Panc1 (cell line): ENCODE data around the gene TRAF2. TPM values are rescaled to one million over a fixed set of nuclear protein-coding genes. Genes with fewer than 3 reads are reported as not detected.
"Not testable (repeated sequence)": the region's sequence is repeated elsewhere in the genome, so short reads cannot be mapped to it uniquely, and the experiment has no call there.

Experiments
- ATAC-seq: fragments of 200-7000 bp; cut with Tn5 transposase; 2 replicates; pipeline ENCODE4 v1.9.1; 2020; ENCODE audit warnings: mild to moderate bottlenecking, moderate library complexity
- BruUV-seq: library from RNA; stranded (reverse); fragments of 400-500 nt; replicated peaks from 2 replicates; lab custom pipeline; 2021; lab: Mats Ljungman, UMichigan
- CTCF ChIA-PET: fragments of 300-600 bp; sonication (Branson Sonifier 250); formaldehyde crosslinking; loops from one replicate; lab custom pipeline; 2022; ENCODE audit warnings: antibody characterized with exemption; lab: Charles Lee
- POLR2A ChIA-PET: fragments of 300-600 bp; sonication (Branson Sonifier 250); formaldehyde crosslinking; loops from one replicate; lab custom pipeline; 2022; ENCODE audit warnings: antibody characterized with exemption; lab: Charles Lee
- DNase-seq: peaks from one replicate; pipeline ENCODE4 v3.0.0-alpha.2; 2010; ENCODE audit warnings: low read depth, low spot score
- H3K27ac ChIP-seq: 2 replicates; pipeline ENCODE4 v1.5.1; 2011; ENCODE audit warnings: mild to moderate bottlenecking, low read length, inconsistent platforms
- H3K27me3 ChIP-seq: fragments of 200-500 bp; sonication (Bioruptor generic); 2 replicates; pipeline ENCODE4 v1.6.0; 2014; ENCODE audit warnings: low read length, inconsistent platforms; ENCODE audit not compliant: control insufficient read depth, insufficient read depth
- H3K36me3 ChIP-seq: fragments of 200-500 bp; sonication (Bioruptor generic); 2 replicates; pipeline ENCODE4 v1.5.1; 2014; ENCODE audit warnings: inconsistent platforms, mild to moderate bottlenecking, low read length, moderate library complexity; ENCODE audit not compliant: control insufficient read depth, insufficient read depth
- H3K4me1 ChIP-seq: 2 replicates; pipeline ENCODE4 v1.5.1; 2011; ENCODE audit warnings: inconsistent platforms, mild to moderate bottlenecking, low read length, moderate library complexity; ENCODE audit not compliant: control insufficient read depth, insufficient read depth
- H3K4me3 ChIP-seq, 2 experiments: 2 replicates each; pipeline ENCODE4 v1.5.1; 2011 to 2012; ENCODE audit warnings: low read depth in 2 of 2, low read length in 2 of 2, mild to moderate bottlenecking in 2 of 2, inconsistent platforms in 1 of 2, moderate library complexity in 1 of 2
- H3K9me3 ChIP-seq: fragments of 200-500 bp; sonication (Bioruptor generic); 2 replicates; pipeline ENCODE4 v1.5.1; 2014; ENCODE audit warnings: low read depth, mild to moderate bottlenecking, inconsistent platforms, low read length, moderate library complexity; ENCODE audit not compliant: control insufficient read depth, insufficient read depth
- POLR2AphosphoS5 ChIP-seq: IDR thresholded peaks from 2 replicates; pipeline ENCODE4 v1.6.1; 2012; ENCODE audit warnings: mild to moderate bottlenecking, low read depth, low read length, moderate library complexity
- SIN3A ChIP-seq: IDR thresholded peaks from 2 replicates; pipeline ENCODE4 v1.6.1; 2012; ENCODE audit warnings: low read depth, mild to moderate bottlenecking, low read length, moderate library complexity, borderline replicate concordance; ENCODE audit not compliant: insufficient read depth
- TCF7L2 ChIP-seq: IDR thresholded peaks from 2 replicates; pipeline ENCODE4 v1.6.1; 2011; ENCODE audit warnings: mild to moderate bottlenecking, low read depth, low read length, inconsistent platforms
- in situ Hi-C: cut with HindIII; loops from 2 replicates; pipeline ENCODE4 v1.10.0; 2016; ENCODE audit warnings: low sequenced_read_pairs, low pct_unique_long_range_greater_than_20kb
- intact Hi-C: fragments of 100-400 bp; cut with micrococcal nuclease; formaldehyde crosslinking; loops from one replicate; pipeline ENCODE4 v1.10.0; 2022; ENCODE audit not compliant: unreplicated experiment
- total RNA-seq: library from RNA; stranded (reverse); gene quantifications from one replicate; pipeline ENCODE4 v1.2.1, GENCODE V29; 2021; ENCODE audit not compliant: unreplicated experiment
- TF ChIP-seq, protein P1 (sequence below), 2 experiments: IDR thresholded peaks; 2 replicates each; pipeline ENCODE4 v1.6.1; 2011 to 2012; ENCODE audit warnings: low read depth in 2 of 2, control low read depth in 1 of 2, low read length in 1 of 2, mild to moderate bottlenecking in 1 of 2, moderate library complexity in 1 of 2; ENCODE audit not compliant: insufficient read depth in 1 of 2
- TF ChIP-seq, protein P2 (sequence below): fragments of 450-650 bp; IDR thresholded peaks from 2 replicates; pipeline ENCODE4 v1.5.1; 2017; ENCODE audit warnings: mild to moderate bottlenecking

TRAF2 gene
- total RNA-seq, 1 experiment from 2014 or later, result 48.7 TPM

DNA sequence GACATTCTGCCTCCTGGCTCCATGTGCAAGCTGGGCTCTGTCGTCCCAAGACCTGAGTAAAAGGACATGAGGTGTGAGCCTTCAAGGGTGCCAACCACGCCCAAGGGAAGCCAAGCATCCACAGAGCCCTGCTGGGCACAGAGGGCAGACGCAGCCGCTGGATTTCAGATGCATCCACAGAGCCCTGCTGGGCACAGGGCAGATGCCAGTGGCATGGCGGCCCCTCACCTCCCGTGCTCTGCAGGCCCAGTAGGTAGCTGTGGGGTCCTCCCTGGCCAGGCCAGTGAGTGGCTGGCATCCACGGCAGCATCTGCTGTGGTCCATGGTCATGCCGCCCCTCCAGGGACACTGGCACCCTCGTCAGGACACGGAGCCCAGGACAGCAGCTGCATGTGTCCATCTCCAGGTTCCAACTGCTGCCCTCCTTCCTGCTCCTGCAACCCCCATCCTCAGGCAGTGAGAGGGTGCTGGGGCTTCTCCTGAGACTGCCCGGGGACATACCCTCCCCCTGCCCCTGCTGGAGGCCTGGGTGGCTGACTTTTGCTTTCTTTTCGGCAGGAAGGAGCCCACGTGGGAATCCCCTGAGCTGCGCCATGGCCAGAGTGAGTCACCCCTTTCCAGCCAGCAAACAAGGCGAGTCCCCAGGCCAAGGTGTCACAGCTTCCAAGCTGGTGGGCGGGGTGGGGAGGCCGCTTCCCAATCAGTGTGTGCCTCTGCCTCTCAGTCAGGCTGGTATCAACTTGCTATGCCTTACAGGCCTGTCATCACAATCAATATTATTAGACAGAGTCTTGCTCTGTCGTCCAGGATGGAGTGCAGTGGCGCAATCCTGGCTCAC lies 4.0 kb upstream of the TRAF2 start:
- H3K27ac ChIP-seq, result peak overlapping the region; percentile 75
- H3K9me3 ChIP-seq, result no peaks in the 10 kb centered on the region
- no TSS peak for BruUV-seq
- ChIA-PET CTCF (interaction anchor here (0.7 to 1.1 kb wide), 2 partner anchors 17 to 28 kb away, joined by 3 read pairs; no protein-coding TSS in a partner anchor), POLR2A (interaction anchor here (0.9 kb wide), 1 partner anchor 10 kb away, joined by 8 read pairs; no protein-coding TSS in a partner anchor)
- no peaks in the 10 kb centered on the region; the same call in 1 of the 2 replicates for H3K36me3 ChIP-seq
- peak overlapping the region; percentile 5 to 40; a peak in 2 of 4 replicates for H3K4me3 ChIP-seq
- peaks cover 29% of the 10 kb centered on the region for H3K4me1 ChIP-seq
- H3K27me3 ChIP-seq, result no peaks in the 10 kb centered on the region
- in situ Hi-C loops, result no loop called here
- peak; percentile 76 for ATAC-seq
- intact Hi-C loops, result no loop called here
- peak; percentile 41 for DNase-seq
- no peak for TF ChIP-seq TCF7L2
- TF ChIP-seq, protein P1, sequence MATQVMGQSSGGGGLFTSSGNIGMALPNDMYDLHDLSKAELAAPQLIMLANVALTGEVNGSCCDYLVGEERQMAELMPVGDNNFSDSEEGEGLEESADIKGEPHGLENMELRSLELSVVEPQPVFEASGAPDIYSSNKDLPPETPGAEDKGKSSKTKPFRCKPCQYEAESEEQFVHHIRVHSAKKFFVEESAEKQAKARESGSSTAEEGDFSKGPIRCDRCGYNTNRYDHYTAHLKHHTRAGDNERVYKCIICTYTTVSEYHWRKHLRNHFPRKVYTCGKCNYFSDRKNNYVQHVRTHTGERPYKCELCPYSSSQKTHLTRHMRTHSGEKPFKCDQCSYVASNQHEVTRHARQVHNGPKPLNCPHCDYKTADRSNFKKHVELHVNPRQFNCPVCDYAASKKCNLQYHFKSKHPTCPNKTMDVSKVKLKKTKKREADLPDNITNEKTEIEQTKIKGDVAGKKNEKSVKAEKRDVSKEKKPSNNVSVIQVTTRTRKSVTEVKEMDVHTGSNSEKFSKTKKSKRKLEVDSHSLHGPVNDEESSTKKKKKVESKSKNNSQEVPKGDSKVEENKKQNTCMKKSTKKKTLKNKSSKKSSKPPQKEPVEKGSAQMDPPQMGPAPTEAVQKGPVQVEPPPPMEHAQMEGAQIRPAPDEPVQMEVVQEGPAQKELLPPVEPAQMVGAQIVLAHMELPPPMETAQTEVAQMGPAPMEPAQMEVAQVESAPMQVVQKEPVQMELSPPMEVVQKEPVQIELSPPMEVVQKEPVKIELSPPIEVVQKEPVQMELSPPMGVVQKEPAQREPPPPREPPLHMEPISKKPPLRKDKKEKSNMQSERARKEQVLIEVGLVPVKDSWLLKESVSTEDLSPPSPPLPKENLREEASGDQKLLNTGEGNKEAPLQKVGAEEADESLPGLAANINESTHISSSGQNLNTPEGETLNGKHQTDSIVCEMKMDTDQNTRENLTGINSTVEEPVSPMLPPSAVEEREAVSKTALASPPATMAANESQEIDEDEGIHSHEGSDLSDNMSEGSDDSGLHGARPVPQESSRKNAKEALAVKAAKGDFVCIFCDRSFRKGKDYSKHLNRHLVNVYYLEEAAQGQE (IDR thresholded peaks at IDR 0.05; ENCODE audit: insufficient read depth in 1 of 2, low read depth in 2 of 2, low read length in 1 of 2), result no peak
- TF ChIP-seq, protein P2, sequence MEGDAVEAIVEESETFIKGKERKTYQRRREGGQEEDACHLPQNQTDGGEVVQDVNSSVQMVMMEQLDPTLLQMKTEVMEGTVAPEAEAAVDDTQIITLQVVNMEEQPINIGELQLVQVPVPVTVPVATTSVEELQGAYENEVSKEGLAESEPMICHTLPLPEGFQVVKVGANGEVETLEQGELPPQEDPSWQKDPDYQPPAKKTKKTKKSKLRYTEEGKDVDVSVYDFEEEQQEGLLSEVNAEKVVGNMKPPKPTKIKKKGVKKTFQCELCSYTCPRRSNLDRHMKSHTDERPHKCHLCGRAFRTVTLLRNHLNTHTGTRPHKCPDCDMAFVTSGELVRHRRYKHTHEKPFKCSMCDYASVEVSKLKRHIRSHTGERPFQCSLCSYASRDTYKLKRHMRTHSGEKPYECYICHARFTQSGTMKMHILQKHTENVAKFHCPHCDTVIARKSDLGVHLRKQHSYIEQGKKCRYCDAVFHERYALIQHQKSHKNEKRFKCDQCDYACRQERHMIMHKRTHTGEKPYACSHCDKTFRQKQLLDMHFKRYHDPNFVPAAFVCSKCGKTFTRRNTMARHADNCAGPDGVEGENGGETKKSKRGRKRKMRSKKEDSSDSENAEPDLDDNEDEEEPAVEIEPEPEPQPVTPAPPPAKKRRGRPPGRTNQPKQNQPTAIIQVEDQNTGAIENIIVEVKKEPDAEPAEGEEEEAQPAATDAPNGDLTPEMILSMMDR, result no peak
- no peak for TF ChIP-seq SIN3A
- peak; percentile 14; the same call in 1 of the 2 replicates for TF ChIP-seq POLR2AphosphoS5

DNA sequence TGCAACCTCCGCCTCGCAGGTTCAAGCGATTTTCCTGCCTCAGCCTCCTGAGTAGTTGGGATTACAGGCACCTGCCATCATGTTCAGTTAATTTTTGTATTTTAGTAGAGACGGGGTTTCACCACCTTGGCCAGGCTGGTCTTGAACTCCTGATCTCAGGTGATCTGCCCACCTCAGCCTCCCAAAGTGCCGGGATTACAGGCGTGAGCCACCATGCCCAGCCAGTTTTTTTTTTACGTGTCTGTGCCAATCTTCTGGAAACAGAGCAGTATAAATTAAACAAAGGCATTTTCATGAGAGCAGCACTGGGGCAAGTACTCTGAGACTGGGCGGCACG lies 3.4 kb upstream of the TRAF2 start:
- Histone ChIP-seq H3K4me1 (peaks cover 29% of the 10 kb centered on the region), H3K27ac (peak overlapping the region; percentile 75), H3K4me3 (peak overlapping the region in 1 of 2 experiments; percentile 40; a peak in 2 of 4 replicates)
- in situ Hi-C loops, H3K36me3 ChIP-seq, ATAC-seq, DNase-seq, BruUV-seq, H3K9me3 ChIP-seq, H3K27me3 ChIP-seq, intact Hi-C loops: not testable (repeated sequence)
- CTCF ChIA-PET, result interaction anchor here (0.7 to 1.1 kb wide), 2 partner anchors 16 to 17 kb away, joined by 3 to 8 read pairs; no protein-coding TSS in a partner anchor
- POLR2A ChIA-PET, result interaction anchor here (0.9 kb wide), 1 partner anchor 10 kb away, joined by 8 read pairs; no protein-coding TSS in a partner anchor

DNA sequence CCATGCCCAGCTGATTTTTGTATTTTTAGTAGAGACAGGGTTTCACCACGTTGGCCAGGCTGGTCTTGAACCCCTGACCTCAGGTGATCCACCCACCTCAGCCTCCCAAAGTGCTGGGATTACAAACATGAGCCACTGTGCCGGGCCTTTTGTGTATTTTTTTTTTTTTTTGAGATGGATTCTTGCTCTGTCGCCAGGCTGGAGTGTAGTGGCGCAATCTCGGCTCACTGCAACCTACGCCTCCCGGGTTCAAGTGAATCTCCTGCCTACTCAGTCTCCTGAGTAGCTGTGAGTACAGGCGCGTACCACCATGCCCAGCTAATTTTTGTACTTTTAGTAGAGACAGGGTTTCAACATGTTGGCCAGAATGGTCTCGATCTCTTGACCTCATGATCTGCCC lies 2.6 kb upstream of the TRAF2 start:
- H3K27me3 ChIP-seq, intact Hi-C loops, POLR2A ChIA-PET, DNase-seq, in situ Hi-C loops, H3K9me3 ChIP-seq, BruUV-seq, H3K36me3 ChIP-seq, ATAC-seq, H3K4me3 ChIP-seq: not testable (repeated sequence)
- CTCF ChIA-PET, result interaction anchor here (0.7 kb wide), 2 partner anchors 16 to 22 kb away, joined by 3 to 8 read pairs; no protein-coding TSS in a partner anchor
- H3K27ac ChIP-seq, result peak overlapping the region; percentile 75; the same call in 1 of the 2 replicates
- peaks cover 29% of the 10 kb centered on the region for H3K4me1 ChIP-seq
